Ishikawa (cell line): ENCODE data around the gene ZNF628.

ENCODE experiments used
- CEBPB ChIP-seq: IDR thresholded peaks from 2 replicates; pipeline ENCODE4 v1.6.1; 2012
- CREB1 ChIP-seq: IDR thresholded peaks from 2 replicates; pipeline ENCODE4 v1.6.1; 2012; ENCODE audit warnings: low read depth
- EGR1 ChIP-seq: IDR thresholded peaks from 2 replicates; pipeline ENCODE4 v1.6.1; 2012
- EP300 ChIP-seq: IDR thresholded peaks from 2 replicates; pipeline ENCODE4 v1.6.1; 2012; ENCODE audit warnings: borderline replicate concordance
- FOXM1 ChIP-seq: IDR thresholded peaks from 2 replicates; pipeline ENCODE4 v1.6.1; 2012; ENCODE audit warnings: low read depth, borderline replicate concordance
- MAX ChIP-seq: IDR thresholded peaks from 2 replicates; pipeline ENCODE4 v1.6.1; 2012
- NFIC ChIP-seq: IDR thresholded peaks from 2 replicates; pipeline ENCODE4 v1.6.1; 2012
- RAD21 ChIP-seq: IDR thresholded peaks from 2 replicates; pipeline ENCODE4 v1.6.1; 2012; ENCODE audit warnings: low read depth
- TAF1 ChIP-seq: IDR thresholded peaks from 2 replicates; pipeline ENCODE4 v1.6.1; 2012; ENCODE audit warnings: low read depth, mild to moderate bottlenecking
- TCF12 ChIP-seq: IDR thresholded peaks from 2 replicates; pipeline ENCODE4 v1.6.1; 2012; ENCODE audit warnings: low read depth
- TEAD4 ChIP-seq: IDR thresholded peaks from 2 replicates; pipeline ENCODE4 v1.6.1; 2012
- YY1 ChIP-seq: IDR thresholded peaks from 2 replicates; pipeline ENCODE4 v1.6.1; 2012; ENCODE audit warnings: low read depth
- ZBTB7A ChIP-seq: IDR thresholded peaks from 2 replicates; pipeline ENCODE4 v1.6.1; 2012; ENCODE audit warnings: low read depth
- TF ChIP-seq, protein P1 (sequence below): IDR thresholded peaks from 2 replicates; pipeline ENCODE4 v1.6.1; 2012
- TF ChIP-seq, protein P2 (sequence below): IDR thresholded peaks from 2 replicates; pipeline ENCODE4 v1.6.1; 2012; ENCODE audit warnings: low read depth, mild to moderate bottlenecking

ZNF628 gene

GRCh38 chr19:55498246-55498840, 21.9 kb downstream of the ZNF628 start:
- TF ChIP-seq YY1 (no peak), NFIC (no peak), CREB1 (no peak), EGR1 (no peak)

GRCh38 chr19:55500368-55500952, 24.0 kb downstream of the ZNF628 start:
- no peak for TF ChIP-seq CEBPB
- TF ChIP-seq TEAD4: no peak
- no peak for TF ChIP-seq YY1
- no peak for TF ChIP-seq NFIC
- no peak for TF ChIP-seq CREB1
- TF ChIP-seq, protein P1, sequence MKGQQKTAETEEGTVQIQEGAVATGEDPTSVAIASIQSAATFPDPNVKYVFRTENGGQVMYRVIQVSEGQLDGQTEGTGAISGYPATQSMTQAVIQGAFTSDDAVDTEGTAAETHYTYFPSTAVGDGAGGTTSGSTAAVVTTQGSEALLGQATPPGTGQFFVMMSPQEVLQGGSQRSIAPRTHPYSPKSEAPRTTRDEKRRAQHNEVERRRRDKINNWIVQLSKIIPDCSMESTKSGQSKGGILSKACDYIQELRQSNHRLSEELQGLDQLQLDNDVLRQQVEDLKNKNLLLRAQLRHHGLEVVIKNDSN: no peak
- no peak for TF ChIP-seq EP300
- TF ChIP-seq TCF12: no peak
- TF ChIP-seq FOXM1: no peak
- no peak for TF ChIP-seq TAF1
- TF ChIP-seq, protein P2, sequence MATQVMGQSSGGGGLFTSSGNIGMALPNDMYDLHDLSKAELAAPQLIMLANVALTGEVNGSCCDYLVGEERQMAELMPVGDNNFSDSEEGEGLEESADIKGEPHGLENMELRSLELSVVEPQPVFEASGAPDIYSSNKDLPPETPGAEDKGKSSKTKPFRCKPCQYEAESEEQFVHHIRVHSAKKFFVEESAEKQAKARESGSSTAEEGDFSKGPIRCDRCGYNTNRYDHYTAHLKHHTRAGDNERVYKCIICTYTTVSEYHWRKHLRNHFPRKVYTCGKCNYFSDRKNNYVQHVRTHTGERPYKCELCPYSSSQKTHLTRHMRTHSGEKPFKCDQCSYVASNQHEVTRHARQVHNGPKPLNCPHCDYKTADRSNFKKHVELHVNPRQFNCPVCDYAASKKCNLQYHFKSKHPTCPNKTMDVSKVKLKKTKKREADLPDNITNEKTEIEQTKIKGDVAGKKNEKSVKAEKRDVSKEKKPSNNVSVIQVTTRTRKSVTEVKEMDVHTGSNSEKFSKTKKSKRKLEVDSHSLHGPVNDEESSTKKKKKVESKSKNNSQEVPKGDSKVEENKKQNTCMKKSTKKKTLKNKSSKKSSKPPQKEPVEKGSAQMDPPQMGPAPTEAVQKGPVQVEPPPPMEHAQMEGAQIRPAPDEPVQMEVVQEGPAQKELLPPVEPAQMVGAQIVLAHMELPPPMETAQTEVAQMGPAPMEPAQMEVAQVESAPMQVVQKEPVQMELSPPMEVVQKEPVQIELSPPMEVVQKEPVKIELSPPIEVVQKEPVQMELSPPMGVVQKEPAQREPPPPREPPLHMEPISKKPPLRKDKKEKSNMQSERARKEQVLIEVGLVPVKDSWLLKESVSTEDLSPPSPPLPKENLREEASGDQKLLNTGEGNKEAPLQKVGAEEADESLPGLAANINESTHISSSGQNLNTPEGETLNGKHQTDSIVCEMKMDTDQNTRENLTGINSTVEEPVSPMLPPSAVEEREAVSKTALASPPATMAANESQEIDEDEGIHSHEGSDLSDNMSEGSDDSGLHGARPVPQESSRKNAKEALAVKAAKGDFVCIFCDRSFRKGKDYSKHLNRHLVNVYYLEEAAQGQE: no peak
- TF ChIP-seq RAD21: no peak

- TF ChIP-seq TCF12: no peak
- TF ChIP-seq NFIC: no peak
- no peak for TF ChIP-seq EP300
- TF ChIP-seq, protein P2: no peak
- TF ChIP-seq CEBPB: no peak
- no peak for TF ChIP-seq CREB1
- TF ChIP-seq, protein P1: no peak
- TF ChIP-seq MAX: no peak
Observed at GRCh38 chr19:55502197-55502952, 26.0 kb downstream of the ZNF628 start.

DNA sequence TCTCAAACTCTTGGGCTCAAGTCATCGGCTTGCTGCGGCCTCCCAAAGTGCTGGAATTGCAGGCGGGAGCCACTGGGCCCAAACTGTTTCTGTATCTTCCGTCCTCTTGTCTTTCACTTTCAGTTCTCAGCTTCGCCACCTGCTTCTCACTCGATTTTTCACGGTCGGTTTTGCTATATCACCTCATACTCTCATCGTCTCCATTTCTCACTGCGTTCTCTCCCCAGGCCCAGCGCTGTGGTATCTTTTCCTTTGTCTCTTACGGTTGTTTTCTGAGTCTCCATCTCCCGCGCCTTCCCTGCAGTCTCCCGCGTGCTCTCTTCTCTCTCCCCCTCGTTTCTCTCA, 26.7 kb downstream of the ZNF628 start:
- TF ChIP-seq RAD21 (no peak), MAX (no peak)

GRCh38 chr19:55503502-55504251, 27.3 kb downstream of the ZNF628 start:
- TF ChIP-seq, protein P2: no peak
- TF ChIP-seq TAF1 (no peak), CREB1 (peak; percentile 91), CEBPB (no peak), EGR1 (no peak), MAX (peak; percentile 100), RAD21 (peak; percentile 93), YY1 (no peak), FOXM1 (no peak), ZBTB7A (peak; percentile 82), TCF12 (no peak), TEAD4 (no peak)
- TF ChIP-seq, protein P1: peak; percentile 65
